Nephron progenitor cell (in vitro differentiated cells): ENCODE measurements around the gene DUSP15.

ENCODE experiments used
- DNase-seq: peaks from one replicate; pipeline ENCODE4 v3.0.0; 2021
- H3K27ac Mint-ChIP-seq: 2 replicates; pipeline ENCODE4 v1.8.0; 2021; ENCODE audit warnings: mild to moderate bottlenecking, moderate library complexity, mixed read lengths
- H3K27me3 Mint-ChIP-seq: 2 replicates; pipeline ENCODE4 v1.8.0; 2021; ENCODE audit warnings: mild to moderate bottlenecking, low read depth, mixed read lengths; ENCODE audit not compliant: poor library complexity
- H3K36me3 Mint-ChIP-seq: 2 replicates; pipeline ENCODE4 v1.8.0; 2021; ENCODE audit warnings: low read depth, mixed read lengths
- H3K4me1 Mint-ChIP-seq: 2 replicates; pipeline ENCODE4 v1.8.0; 2021; ENCODE audit warnings: mixed read lengths
- H3K4me3 Mint-ChIP-seq: 2 replicates; pipeline ENCODE4 v1.8.0; 2021; ENCODE audit warnings: mild to moderate bottlenecking, moderate library complexity, mixed read lengths
- H3K9me3 Mint-ChIP-seq: 2 replicates; pipeline ENCODE4 v1.8.0; 2021; ENCODE audit warnings: mild to moderate bottlenecking, moderate library complexity, mixed read lengths
- TF ChIP-seq, protein P1 (sequence below): fragments of 200-600 bp; sonication (generic); IDR thresholded peaks from 2 replicates; pipeline ENCODE4 v1.5.0; 2021; ENCODE audit warnings: antibody characterized with exemption

Gene DUSP15

DNA sequence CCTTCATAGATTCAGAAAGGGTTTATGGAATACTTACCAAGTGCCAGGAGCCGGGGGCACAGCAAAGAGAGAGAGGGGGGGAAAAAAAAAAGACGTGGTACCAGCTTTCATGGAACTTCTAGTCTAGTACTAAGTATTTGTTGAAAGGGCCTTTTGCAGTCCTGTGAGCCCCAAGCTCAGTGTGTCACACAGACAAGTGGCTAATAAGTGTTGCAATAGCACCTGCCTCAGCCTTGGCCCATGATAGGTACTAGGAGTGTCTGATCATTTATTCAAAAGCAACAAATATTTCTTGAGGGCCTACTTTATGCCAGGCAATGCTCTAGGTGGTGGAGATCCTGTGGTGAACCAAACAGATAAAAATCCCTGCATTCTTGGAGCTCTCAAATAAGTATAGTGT, 43.3 kb downstream of the DUSP15 start:
- H3K36me3 Mint-ChIP-seq, result no peaks in the 10 kb centered on the region

DNA sequence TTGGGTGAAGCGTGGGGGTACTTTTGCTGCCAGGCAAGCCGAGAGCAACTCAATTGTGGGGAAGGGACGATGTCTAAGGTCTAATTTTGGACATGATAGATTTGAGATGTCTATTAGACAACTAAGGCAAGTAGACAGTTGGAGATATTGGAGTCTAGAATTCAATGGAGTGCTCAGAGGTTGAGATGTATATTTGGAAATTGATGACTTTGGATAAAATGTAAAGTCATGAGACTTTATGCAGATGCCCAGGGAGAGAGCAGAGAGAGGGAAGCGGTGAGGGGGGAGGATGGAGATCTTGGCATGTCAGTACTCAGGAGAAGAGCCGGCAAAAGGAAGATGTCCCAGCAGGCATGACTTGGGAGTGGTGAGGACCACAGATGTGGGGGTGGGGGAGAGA, 44.3 kb downstream of the DUSP15 start:
- Mint-ChIP-seq H3K27ac (no peak overlapping the region), H3K36me3 (no peaks in the 10 kb centered on the region), H3K27me3 (peaks cover 4% of the 10 kb centered on the region), H3K4me3 (no peak overlapping the region), H3K4me1 (peaks cover 20% of the 10 kb centered on the region), H3K9me3 (no peaks in the 10 kb centered on the region)
- DNase-seq, result no peak
- TF ChIP-seq, protein P1, sequence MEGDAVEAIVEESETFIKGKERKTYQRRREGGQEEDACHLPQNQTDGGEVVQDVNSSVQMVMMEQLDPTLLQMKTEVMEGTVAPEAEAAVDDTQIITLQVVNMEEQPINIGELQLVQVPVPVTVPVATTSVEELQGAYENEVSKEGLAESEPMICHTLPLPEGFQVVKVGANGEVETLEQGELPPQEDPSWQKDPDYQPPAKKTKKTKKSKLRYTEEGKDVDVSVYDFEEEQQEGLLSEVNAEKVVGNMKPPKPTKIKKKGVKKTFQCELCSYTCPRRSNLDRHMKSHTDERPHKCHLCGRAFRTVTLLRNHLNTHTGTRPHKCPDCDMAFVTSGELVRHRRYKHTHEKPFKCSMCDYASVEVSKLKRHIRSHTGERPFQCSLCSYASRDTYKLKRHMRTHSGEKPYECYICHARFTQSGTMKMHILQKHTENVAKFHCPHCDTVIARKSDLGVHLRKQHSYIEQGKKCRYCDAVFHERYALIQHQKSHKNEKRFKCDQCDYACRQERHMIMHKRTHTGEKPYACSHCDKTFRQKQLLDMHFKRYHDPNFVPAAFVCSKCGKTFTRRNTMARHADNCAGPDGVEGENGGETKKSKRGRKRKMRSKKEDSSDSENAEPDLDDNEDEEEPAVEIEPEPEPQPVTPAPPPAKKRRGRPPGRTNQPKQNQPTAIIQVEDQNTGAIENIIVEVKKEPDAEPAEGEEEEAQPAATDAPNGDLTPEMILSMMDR, result no peak

More for the DNA sequence above, 43.3 kb downstream of the DUSP15 start:
- TF ChIP-seq, protein P1, result no peak
- DNase-seq, result no peak
- Mint-ChIP-seq H3K4me3 (no peak overlapping the region), H3K4me1 (peaks cover 15% of the 10 kb centered on the region), H3K27ac (no peak overlapping the region), H3K9me3 (no peaks in the 10 kb centered on the region), H3K27me3 (peaks cover 4% of the 10 kb centered on the region)

DNA sequence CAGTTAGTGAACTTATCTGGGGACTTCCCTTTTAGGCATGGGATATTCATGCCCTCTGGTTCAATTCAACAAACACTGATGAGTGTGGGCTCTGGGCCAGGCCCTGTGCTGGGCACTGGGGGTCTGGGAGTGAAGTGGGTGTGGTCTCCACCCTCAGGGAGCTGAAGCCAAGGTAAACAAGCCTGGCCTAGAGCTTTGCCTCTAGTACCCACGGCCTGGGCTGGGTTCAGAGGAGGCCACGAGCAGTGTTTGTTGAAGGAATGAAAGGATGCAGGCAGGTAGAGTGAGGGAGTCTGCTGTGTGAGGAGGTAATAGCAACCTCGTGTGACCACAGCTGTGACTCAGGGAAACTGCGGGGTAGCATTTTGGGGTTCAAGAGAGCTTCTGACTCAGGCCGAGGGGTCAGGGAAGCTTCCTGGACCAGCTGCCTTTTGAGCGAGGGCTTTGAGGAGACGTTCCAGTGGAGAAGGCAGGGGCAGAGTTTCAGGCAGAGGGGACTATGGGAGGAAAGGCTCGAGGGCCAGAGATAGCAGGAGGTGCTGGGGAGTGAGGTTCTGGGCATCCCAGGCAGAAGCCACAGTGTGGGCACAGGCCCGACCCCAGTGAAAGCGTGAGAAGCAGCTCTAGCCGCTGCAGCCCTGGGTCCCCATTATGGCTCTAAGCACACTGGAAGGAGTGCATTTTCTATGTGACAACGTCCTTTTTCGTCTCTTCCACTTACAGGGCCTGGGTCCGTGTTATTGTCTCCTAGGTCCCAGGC, 45.6 kb downstream of the DUSP15 start:
- no peak for DNase-seq
- Mint-ChIP-seq H3K27ac (no peak overlapping the region), H3K4me3 (no peak overlapping the region), H3K27me3 (peaks cover 4% of the 10 kb centered on the region), H3K36me3 (no peaks in the 10 kb centered on the region), H3K4me1 (peaks cover 14% of the 10 kb centered on the region), H3K9me3 (no peaks in the 10 kb centered on the region)
- TF ChIP-seq, protein P1, result no peak

DNA sequence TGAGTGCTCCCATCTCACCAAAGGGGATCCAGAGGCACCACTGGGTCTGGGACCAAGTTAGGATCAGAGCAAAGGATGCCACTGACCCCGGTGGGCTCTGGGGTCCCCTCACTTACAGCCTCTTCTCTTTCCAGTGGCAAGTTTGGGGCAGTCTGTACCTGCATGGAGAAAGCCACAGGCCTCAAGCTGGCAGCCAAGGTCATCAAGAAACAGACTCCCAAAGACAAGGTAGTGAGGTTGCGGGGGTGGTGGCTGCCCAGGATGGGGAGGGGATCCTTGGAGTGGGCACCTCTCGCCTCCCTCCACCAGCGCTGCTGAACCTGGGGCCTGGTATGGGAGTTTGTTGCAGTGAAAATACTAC, 46.2 kb downstream of the DUSP15 start:
- peaks cover 8% of the 10 kb centered on the region for H3K4me1 Mint-ChIP-seq
- TF ChIP-seq, protein P1, result no peak
- H3K4me3 Mint-ChIP-seq, result no peak overlapping the region
- H3K27me3 Mint-ChIP-seq, result peaks cover 4% of the 10 kb centered on the region
- no peak overlapping the region for H3K27ac Mint-ChIP-seq
- H3K9me3 Mint-ChIP-seq, result no peaks in the 10 kb centered on the region
- no peaks in the 10 kb centered on the region for H3K36me3 Mint-ChIP-seq
- no peak for DNase-seq

DNA sequence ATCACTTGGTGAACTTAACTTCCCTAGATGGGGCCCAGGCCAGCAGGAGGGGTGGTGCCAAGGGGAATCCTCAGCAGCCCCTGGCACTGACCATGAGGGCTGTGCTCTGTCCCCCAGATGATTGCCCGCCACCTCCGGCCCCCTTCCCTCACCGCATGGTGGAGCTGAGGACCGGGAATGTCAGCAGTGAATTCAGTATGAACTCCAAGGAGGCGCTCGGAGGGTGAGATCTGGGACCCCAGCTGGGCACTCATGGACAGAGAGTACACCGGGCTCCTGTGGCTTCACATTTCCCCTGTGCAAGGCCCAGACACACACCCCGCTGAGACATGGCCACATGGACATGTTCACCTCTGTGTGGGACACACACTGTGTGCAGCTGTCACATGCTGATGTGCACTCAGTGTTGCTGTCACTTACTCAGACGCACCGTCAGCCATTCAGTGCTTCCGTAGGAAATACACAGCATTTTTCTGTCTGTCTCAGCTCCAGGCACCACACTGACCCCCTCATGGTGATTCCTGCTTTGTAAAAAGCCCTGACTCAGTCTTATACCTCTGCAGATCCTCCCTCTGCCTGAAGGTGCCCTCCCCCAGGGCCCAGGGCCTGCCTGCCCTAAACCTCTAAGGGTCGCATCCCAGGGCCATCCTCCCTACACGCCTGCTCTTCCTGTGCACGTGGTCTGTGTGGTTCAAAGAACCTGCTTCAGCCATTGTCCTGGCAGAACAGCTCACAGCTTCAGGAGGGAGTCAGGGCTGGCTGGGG, 46.8 kb downstream of the DUSP15 start:
- H3K9me3 Mint-ChIP-seq, result no peaks in the 10 kb centered on the region
- peaks cover 4% of the 10 kb centered on the region for H3K27me3 Mint-ChIP-seq
- H3K27ac Mint-ChIP-seq, result no peak overlapping the region
- DNase-seq, result no peak
- H3K36me3 Mint-ChIP-seq, result no peaks in the 10 kb centered on the region
- H3K4me3 Mint-ChIP-seq, result no peak overlapping the region
- peaks cover 7% of the 10 kb centered on the region for H3K4me1 Mint-ChIP-seq
- TF ChIP-seq, protein P1, result no peak
